HG02763 (cell line): ENCODE data around the gene ZNF563.
"Not testable (repeated sequence)": the region's sequence is repeated elsewhere in the genome, so short reads cannot be mapped to it uniquely, and the experiment has no call there.

ENCODE experiments used
- ATAC-seq: cut with Tn5 transposase; IDR thresholded peaks from one replicate; pipeline ENCODE4 v1.9.1; 2021; ENCODE audit warnings: mild to moderate bottlenecking, moderate library complexity; ENCODE audit not compliant: unreplicated experiment

Gene ZNF563

GRCh38 chr19:12333162-12334159 is at the start of gene ZNF563:
TSS of gene ZNF563 (minus strand) at chr19:12333633. CDS start at chr19:12333482, 151 bp downstream.
- peak; percentile 92 for ATAC-seq

GRCh38 chr19:12380444-12380737 is 47.0 kb upstream of the ZNF563 start:
- no peak for ATAC-seq

- no peak for ATAC-seq
Observed at GRCh38 chr19:12379732-12380443, 46.5 kb upstream of the ZNF563 start.

GRCh38 chr19:12374026-12374425 is 40.6 kb upstream of the ZNF563 start:
- ATAC-seq = no peak

GRCh38 chr19:12365236-12366162 is 32.1 kb upstream of the ZNF563 start, which contains the start of gene ZNF442:
TSS of gene ZNF442 (minus strand) at chr19:12365683. CDS start at chr19:12363631, 2,052 bp downstream.
- ATAC-seq = peak; percentile 93

- ATAC-seq = no peak
Observed at GRCh38 chr19:12364391-12365235, 31.2 kb upstream of the ZNF563 start.

- ATAC-seq = not testable (repeated sequence)
Observed at GRCh38 chr19:12362236-12362635, 28.8 kb upstream of the ZNF563 start.

- ATAC-seq = no peak
Observed at GRCh38 chr19:12353375-12353774, 19.9 kb upstream of the ZNF563 start.

- no peak for ATAC-seq
Observed at GRCh38 chr19:12350890-12351197, 17.4 kb upstream of the ZNF563 start.

GRCh38 chr19:12350185-12350889 is 16.9 kb upstream of the ZNF563 start:
- ATAC-seq = no peak

- ATAC-seq = no peak
Observed at GRCh38 chr19:12346896-12347295, 13.5 kb upstream of the ZNF563 start.

- no peak for ATAC-seq
Observed at GRCh38 chr19:12345197-12345596, 11.8 kb upstream of the ZNF563 start.

- peak; percentile 38 for ATAC-seq
Observed at GRCh38 chr19:12331211-12331941, 2.1 kb downstream of the ZNF563 start.

- ATAC-seq = no peak
Observed at GRCh38 chr19:12330340-12330739, 3.1 kb downstream of the ZNF563 start.

- ATAC-seq = no peak
Observed at GRCh38 chr19:12325690-12326089, 7.7 kb downstream of the ZNF563 start.

- ATAC-seq = no peak
Observed at GRCh38 chr19:12318782-12319413, 14.5 kb downstream of the ZNF563 start.

GRCh38 chr19:12314553-12314952 is 18.9 kb downstream of the ZNF563 start:
- ATAC-seq = no peak

GRCh38 chr19:12308891-12309290 is 24.5 kb downstream of the ZNF563 start:
- not testable (repeated sequence) for ATAC-seq
